ENCODE results near the gene PCID2.

Gene PCID2

DNA sequence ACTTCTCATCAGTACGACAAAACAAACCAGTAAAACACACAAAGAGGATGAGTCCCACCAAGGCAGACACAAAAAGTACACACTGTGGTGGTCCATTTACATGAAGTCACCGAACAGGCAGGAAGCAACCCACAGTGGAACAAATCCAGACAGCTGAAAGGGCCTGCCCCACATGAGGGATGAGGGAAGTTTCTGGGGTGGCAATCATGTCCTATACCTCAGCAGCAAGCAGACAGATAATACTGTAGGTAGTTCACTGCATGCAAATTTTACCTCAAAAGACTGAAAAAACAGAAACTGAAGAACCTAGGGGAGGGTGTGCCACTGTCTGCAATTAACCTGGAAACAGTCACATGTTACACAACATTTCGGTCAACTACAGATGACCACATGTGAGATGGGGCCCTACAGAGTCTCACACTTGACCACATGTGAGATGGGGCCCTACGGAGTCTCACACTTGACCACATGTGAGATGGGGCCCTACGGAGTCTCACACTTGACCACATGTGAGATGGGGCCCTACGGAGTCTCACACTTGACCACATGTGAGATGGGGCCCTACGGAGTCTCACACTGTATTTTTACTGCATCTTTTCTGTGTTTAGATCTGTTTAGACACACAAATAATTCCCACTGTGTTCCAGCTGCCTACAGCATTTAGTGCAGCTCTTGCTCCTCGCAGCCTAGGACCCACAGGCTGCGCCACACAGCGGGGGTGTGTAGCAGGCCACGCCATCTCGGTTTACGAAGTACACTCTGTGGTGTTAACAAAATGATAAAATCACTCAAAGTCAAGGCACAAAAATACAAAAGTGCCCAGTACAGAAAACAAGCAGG lies 22.2 kb downstream of the PCID2 start:
- no peak for DNase-seq

DNA sequence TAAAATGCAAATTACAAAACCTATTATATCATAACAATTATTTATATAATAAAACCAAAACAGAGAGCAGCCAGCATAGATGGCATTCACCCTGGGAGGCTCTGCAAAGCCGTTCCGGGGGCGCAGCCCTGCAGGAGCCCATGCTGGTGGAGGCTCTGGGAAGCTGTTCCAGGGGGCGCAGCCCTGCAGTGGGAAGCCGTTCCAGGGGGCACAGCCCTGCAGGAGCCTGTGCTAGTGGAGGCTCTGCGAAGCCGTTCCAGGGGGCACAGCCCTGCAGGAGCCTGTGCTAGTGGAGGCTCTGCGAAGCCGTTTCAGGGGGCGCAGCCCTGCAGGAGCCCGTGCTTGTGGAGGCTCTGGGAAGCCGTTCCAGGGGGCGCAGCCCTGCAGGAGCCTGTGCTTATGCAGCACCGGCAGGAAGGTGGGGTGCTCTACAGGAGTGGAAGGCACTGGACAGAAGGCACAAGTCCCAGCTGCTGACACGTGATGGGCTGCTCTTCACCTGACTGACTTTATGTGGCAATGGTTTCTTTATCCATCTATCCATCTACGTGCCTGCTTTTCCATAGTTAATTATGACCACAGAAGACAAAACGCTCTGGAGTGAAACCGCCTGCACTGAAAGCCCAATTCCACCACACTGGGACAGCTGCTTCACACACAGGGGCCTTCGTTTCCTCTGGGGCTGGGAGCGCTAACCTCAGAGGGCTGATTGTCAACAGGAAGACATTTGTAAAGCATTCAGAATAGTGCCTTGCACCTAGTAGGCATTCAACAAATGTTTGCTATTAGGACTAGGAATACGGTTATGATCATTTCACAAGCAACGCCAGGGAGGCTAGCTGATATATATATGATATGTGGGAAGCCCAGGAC lies 23.7 kb downstream of the PCID2 start:
- DNase-seq, result no peak

DNA sequence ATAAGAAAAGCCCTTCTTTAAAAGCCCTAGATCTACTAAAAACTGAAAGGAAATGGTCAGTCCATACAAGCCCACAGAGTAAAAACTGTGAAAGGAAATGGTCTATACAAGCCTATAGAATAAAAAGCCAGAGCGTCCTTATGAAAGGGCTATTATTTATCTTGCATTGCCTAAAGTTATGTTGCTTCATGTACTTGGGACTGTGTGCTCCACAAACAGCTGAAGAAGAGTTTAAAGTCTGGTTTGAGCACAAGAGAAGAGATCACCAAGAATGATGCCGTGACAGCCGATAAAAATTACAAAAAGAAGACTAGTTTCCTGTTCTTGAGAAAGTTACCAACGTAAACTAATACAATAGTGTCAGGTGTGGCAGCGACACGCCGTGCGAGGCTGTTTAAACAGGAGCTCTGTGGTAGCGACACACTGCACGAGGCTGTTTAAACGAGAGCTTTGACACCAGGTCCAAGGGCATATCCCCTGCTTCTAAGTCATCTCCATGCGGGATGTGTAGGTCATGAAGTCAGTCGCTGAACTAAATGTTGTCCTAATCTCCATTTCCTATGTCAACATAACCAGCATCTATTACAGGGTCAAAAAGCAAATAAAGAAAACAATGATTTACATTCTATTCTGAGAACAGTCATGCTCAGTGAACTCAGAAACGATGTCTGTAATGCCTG lies 24.9 kb downstream of the PCID2 start:
- DNase-seq, result no peak

DNA sequence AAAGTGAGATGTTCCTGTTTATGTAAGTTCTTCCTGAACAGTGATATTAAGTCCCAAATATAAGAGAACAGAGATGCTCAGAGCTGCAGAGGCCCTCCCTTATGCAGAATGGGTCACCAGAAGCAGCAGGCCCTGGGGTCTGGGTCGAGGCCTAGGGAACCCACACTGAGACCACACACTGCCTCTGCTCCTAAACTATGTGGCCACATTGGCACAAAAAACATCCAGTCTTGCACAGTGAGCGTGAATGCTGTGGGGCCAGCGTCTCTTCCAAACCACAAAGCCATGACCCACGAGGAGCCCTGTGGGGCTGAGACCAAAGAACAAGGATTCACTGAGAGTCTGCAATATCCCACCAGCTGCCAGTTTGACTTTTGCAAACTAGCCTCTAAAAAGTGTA lies 26.4 kb downstream of the PCID2 start:
- no peak for DNase-seq

DNA sequence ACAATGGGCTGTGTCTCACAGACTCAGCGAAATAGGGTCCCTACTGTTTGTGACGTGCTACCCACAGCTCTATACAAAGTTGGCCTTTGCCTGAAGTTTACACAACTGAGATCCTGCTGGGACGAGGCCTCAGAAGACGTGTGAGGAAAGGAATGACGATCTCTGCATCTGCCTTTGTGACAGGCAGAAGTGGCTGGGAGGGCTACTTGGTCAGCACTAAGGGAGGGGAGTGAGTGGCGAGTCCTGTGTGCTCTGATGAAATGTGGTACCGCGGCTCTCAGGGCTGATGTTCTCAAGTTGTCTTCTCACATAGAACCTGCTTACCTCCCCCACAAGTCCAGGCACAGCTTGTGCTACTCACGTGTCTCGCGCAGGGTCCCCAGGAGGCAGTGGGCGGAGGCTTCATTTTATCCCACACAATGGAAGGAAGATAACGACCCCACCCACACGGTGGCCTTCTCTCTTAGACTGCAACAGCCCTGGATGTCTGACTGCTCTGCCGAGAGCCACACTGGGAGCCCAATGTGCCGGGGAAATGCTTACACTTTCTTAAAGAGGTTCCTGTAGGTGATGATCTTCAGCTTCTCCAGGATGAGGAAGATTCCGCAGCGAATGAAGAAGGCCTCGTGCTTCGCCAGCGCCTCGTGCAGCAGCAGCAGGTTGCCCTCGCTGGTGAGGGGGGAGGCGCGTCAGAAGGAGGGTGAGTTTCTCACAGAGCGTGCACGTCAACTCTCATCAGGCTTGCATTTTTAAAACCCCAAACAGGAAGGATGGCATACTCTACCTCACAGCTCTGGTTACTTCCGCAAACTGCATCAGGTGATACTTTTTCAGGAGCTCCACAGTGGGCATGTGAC lies 28.9 kb downstream of the PCID2 start:
- DNase-seq, result no peak

DNA sequence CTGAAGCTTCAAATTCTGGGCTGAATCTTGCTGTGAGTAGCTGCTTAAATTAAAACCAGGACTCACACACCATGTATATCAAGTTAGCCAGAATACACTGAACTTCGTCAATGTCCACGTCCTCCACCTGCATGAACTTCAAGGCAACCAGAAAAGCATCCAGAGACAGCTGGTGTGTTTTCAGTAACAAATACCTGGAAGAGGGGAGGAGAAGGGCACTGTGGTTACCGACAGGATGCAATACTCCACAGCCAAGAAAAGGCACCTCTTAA lies 29.6 kb downstream of the PCID2 start:
- no peak for DNase-seq

DNA sequence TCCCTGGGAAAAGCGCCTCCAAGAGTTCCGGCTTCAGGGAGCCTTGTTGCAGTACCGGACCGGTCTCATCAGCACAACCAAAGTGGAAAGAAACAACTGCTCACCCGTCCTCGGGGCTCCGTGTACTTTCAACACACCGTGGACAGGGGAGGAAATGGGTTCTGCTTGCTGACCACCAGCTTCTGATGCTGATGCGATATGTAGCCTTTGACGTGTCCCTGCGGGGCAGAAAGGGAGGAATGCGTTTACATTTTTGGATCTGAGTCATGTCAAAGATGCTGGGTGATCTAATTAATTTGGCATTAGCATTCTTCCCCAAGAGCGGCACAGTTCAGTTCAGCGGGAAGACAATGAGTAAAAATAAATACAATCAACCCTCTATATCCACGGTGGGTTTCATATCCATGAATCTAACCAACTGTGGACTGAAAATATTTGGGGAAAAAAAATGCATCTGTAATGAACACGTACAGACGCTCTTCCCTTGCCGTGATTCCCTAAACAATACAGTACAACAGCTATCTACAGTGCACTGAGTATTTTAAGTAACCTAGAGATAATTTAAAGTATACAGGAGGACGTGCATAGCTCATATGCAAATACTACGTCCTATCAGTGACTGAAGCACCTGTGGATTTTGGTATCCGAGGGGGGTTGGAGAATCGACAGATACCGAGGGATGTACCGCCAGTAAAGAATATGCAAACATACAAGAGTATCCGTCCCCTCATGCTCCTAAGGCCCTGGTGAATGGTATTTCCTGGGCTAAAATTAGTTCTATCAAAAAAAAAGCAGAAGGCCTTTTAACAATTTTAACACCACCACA lies 30.2 kb downstream of the PCID2 start:
- DNase-seq, result no peak

DNA sequence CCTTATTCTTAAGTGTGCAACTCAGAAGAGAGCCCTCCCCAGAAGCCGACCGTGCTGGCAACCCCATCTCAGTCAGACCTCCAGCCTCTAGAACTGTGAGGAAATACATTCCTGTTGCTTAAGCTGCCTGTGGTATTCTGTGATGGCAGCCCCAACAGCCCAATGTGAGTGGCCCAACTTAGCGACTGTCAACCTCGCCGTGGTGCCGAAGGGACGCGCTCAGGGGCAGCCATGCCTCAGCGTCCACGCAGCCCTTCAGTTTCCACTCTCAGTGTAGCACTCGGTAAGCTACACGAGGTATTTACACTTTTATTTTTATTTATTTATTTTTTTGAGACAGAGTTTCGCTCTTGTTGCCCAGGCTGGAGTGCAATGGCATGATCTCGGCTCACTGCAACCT lies 31.6 kb downstream of the PCID2 start:
- DNase-seq, result no peak

DNA sequence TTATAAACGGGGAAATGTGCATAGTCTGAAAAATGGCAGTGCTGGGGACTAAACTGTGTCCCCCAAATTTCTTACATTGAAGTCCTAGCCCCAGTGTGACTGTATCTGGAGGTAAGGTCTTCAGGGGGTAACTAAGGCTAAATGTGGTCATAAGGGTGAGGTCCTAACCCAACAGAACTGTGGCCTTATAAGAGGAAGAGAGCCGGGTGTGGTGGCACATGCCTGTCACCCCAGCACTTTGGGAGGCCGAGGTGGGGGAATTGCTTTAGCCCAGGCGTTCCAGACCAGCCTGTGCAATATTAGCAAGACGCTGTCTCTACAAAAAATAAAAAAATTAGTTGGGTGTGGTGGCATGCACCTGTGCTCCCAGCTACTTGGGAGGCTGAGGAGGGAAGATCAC lies 32.2 kb downstream of the PCID2 start:
- no peak for DNase-seq

DNA sequence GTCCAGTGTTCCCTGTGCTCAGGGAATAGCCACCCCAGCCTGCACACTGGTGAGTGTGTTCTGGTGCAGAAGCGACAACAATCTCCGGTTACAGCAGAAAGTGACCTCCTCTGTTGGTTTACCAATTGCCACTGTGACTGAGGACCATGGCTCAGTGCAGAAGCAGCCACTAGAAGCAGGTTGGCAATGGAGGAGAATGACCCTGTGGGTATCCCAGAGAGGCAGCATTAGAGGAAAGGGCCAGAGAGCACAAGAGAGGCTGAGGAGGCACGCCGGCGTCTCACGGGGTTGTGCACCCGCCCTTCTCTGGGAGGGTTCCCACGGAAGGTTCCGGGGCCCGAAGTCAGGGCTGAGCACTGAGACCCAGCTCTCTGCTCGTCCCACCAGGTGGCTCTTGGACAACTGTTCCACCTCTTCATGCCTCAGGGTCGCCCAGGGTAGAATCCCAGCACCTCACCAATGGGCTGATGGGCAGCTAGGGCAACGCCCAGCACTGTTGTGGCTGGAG lies 36.0 kb downstream of the PCID2 start:
- DNase-seq, result no peak

DNA sequence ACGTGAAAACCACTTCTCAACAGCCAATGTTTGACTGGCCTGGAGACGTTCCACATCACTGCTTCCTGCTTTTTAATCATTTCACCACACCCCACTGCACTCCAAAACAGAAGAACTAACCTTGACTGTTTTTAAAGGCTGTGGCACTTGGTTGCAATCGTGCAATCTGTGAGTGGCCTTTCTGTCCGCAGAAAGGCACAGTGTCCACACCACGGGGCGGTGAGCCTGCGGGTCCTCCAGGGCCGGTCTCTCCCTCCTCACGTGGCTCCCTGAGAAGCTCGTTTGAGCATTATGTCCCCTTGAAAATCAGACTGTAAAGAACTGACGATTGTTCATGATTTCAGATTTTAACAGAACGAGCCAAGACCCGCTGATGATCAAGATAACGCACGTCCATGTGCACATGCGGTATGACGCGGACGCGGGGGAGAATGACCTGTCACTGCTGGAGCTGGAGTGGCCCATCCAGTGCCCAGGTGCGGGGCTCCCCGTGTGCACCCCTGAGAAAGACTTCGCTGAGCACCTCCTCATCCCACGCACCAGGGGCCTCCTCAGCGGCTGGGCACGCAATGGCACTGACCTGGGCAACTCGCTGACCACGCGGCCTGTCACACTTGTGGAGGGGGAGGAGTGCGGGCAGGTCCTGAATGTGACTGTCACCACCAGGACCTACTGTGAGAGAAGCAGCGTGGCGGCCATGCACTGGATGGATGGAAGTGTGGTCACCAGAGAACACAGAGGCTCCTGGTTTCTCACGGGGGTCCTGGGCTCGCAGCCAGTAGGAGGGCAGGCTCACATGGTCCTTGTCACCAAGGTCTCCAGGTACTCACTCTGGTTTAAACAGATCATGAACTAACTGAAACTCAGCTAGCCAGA lies 37.0 kb downstream of the PCID2 start:
- DNase-seq, result no peak

DNA sequence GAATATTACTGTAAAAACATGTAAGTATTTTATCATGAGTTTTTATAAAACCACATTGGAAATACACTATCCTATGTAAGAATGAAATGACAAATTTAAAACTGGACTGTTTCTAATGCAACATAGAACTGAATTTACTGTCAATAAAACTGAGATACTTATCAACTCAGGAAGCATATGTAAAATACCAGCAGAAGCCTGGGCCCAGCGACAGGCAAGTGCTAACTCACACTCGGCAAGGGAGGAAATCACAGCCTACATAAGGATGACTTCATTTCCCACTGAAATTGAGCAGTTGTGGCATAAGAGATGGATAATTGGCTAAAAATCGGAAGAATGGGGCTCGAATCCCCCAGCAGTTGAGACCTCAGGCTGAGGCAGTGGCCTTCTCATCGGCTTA lies 38.0 kb downstream of the PCID2 start:
- no peak for DNase-seq

DNA sequence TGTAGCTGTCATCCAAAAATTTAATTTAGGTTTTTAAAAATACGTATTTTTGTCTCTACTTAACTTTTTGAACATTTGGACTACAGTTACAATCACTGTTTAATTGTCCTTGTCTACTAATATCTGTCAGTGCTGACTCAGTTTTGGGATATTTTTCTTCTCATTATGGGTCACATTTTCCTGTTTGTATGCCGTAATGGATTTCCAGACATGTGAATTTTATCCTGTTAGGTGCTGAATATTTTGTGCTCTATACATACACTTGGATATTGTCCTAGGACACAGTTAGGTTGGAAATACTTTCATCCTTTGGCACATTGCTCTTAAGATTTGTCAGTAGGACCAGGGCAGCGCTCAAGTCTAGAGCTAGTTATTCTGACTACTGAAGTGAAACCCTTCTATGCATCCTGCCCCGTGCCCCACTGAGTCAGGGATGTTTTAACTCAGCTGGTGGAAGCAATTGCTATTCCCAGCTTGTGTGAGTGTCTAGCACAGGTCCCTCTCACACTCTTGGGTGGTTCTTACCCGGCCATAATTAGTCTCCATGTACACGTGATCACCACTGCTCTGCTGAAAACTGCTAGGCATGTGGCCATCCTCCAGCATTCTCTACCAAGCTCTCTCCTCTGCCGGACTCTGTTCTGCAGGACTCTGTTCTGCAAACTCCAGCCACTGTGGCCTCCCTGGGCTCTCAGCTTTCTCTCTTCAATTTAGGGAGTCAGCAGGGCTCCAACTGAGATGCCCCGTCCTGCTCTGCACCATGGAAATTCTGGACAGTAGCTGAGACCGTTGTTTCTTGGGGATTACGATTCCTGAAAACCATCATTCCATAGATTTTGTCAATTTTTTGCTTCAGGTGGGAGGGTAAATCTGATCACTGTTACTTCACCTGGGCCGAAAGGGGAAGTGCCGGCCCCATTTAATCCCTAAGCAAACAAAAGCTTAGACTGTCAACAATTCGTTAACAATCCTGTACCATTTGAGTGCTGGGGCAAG lies 38.9 kb downstream of the PCID2 start:
- no peak for DNase-seq

DNA sequence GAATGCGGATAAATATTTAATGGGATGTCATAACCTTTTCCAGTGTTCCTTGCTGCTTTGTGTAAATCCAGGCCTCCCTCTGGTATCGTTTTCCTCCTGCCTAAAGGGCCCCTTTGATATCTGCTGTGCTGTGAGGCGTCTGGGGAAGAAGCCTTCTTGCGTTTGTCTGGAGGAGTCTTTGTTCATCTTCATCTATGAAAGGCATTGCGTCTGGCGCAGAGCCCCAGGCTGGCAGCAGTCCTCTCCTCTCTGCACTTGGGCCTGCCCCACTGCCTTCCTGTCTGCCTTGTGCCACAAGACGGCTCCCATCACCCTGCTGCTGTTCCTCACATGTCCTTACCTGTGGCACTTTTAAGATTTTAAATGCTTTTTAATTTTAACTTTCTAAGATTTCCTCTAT lies 40.3 kb downstream of the PCID2 start:
- no peak for DNase-seq

DNA sequence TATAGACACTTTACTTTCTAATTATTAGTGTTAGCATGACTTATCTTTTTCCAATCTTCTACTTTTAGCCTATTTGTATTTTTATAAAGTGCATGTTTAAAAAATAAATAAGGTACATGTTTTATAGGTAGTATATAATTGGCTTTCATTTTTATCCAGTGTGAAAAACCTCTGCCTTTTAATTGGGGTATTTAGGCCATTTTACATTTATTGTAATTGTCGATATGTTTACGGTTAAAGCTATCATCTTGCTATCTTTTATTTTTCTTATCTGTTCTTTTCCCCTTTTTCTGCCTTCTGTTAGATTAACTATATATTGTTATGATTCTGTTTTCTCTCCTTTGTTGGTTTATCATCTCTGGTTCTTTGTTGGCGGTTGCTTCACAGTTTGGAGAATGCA lies 40.9 kb downstream of the PCID2 start:
- no peak for DNase-seq

DNA sequence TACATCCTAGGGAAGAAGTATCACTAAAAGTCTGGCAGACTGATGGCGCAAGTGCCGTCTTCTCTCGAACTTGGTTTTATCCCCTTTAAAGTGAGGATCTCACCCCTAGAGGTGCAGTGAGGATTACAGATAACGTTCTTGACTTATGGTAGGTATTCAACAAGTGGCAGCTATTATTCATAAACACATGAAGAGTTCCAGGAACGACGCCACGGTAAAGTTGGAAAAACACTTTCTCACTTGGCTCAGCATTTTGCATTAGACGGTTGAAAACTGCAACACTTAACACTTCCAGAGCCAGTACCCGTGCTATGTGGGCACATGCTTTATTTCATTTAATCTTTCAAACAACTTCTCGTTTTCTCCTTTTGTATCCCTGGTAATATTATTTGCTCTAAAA lies 41.3 kb downstream of the PCID2 start:
- no peak for DNase-seq

DNA sequence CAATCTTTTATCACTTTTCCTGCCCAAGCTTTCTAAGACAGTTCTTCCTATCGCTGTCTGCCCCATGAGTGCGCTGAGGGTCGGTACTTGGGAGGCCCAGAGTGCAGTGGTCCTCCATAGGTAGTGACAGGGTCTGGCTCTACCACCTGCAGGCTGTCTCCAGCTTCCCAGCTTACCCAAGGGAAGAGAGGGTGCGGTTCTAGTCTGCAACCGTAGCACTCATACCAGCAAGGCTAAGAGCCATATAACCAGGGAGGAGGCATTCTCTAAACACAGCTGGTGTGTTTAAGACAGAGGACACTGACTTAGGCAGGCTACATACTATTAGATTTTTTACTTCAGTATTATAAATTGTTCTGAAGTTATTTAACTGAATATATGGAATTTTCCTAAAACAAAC lies 41.8 kb downstream of the PCID2 start:
- DNase-seq, result no peak

DNA sequence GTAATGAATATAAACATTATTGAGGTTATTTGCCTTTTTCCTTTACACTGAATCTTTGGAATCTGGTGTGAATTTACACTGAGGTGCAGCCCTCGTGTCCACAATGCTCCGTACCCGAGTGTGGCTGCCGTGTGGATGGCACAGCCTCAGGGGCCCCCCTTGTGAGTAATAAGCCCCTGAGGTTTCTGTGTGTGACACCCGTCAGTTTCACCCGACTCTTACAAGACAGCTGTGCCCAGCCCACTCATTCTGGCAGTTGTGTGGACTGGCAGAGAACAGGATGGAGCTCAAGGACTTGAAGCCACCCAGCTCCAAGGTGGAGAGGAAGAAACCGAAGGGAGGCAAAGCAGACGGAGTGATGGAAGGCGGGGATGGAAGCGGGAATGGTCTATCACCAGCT lies 42.2 kb downstream of the PCID2 start:
- no peak for DNase-seq

DNA sequence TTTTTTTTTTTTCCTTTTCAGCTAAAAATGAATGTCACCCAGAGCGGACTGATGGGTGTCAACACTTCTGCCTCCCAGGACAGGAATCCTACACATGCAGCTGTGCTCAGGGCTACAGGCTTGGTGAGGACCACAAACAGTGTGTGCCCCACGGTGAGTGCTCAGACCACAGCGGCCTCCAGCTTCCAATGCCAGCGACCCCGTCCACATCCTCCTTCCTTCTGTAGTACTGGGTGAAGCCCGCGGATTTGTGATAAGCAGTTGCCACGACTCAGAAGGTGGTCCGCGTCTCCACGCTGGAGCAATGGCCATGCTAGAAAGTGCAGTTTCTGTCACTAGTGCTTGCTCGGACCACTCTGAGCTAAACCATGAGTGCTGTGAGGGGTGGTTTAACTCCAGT lies 44.0 kb downstream of the PCID2 start:
- DNase-seq, result no peak

Data from NCI-H446 (cell line).